SK-N-SH (cell line): Measurements from ENCODE around the gene CTBP2. TPM values are rescaled to one million over a fixed set of nuclear protein-coding genes. Genes with fewer than 3 reads are reported as not detected.

Experiments
- CTCF ChIA-PET: fragments of 300-600, 350-600 bp; formaldehyde crosslinking; extraction: SDS; loops from one replicate; lab custom pipeline; 2021; lab: Yijun Ruan, JAX
- POLR2A ChIA-PET: fragments of 350-600 bp; sonication (Branson Sonifier 250); formaldehyde crosslinking; extraction: SDS; loops from one replicate; lab custom pipeline; 2020; ENCODE audit warnings: antibody characterized with exemption, inconsistent platforms; lab: Yijun Ruan, JAX
- DNase-seq: peaks from one replicate; pipeline ENCODE4 v3.0.0; 2012
- H2AFZ ChIP-seq: fragments of 200-600 bp; sonication (generic); 2 replicates; pipeline ENCODE4 v1.8.1; 2016; ENCODE audit warnings: antibody characterized with exemption, mild to moderate bottlenecking, low read depth
- H3F3A ChIP-seq: fragments of 200-600 bp; sonication (generic); replicated peaks from 2 replicates; pipeline ENCODE3; 2016; ENCODE audit warnings: antibody characterized with exemption, mild to moderate bottlenecking; ENCODE audit not compliant: insufficient read depth
- H3K27ac ChIP-seq, 2 experiments: fragments of 200-500 bp in 1 of 2; fragments of 200-600 bp in 1 of 2; sonication (Bioruptor generic) in 1 of 2; sonication (generic), shearing (Covaris generic) in 1 of 2; 2 replicates each; pipeline versions ENCODE4 v1.5.1 to v1.6.1; 2014 to 2016; ENCODE audit warnings: low read depth in 2 of 2, inconsistent platforms in 1 of 2, low read length in 1 of 2, mild to moderate bottlenecking in 1 of 2, mixed read lengths in 1 of 2
- H3K27me3 ChIP-seq: fragments of 200-600 bp; sonication (generic), shearing (Covaris generic); 2 replicates; pipeline ENCODE4 v1.6.1; 2016; ENCODE audit warnings: mixed run types; ENCODE audit not compliant: insufficient read depth
- H3K36me3 ChIP-seq, 2 experiments: fragments of 200-500 bp in 1 of 2; fragments of 200-600 bp in 1 of 2; sonication (Bioruptor generic) in 1 of 2; sonication (generic) in 1 of 2; replicated peaks in 1 of 2; 2 replicates each; pipeline versions ENCODE3 to v1.5.1; 2014 to 2016; ENCODE audit warnings: low read length in 1 of 2, mild to moderate bottlenecking in 1 of 2; ENCODE audit not compliant: insufficient read depth in 2 of 2, control insufficient read depth in 1 of 2
- H3K4me1 ChIP-seq, 2 experiments: fragments of 200-500 bp in 1 of 2; fragments of 200-600 bp in 1 of 2; sonication (Bioruptor generic) in 1 of 2; sonication (generic), shearing (Covaris generic) in 1 of 2; 2 replicates each; pipeline versions ENCODE4 v1.5.1 to v1.6.1; 2014 to 2016; ENCODE audit warnings: low read depth in 1 of 2, low read length in 1 of 2, mixed run types in 1 of 2; ENCODE audit not compliant: insufficient read depth in 2 of 2, control insufficient read depth in 1 of 2
- H3K4me2 ChIP-seq: fragments of 200-600 bp; sonication (generic), shearing (Covaris generic); 2 replicates; pipeline ENCODE4 v1.6.1; 2017; ENCODE audit warnings: mixed run types
- H3K4me3 ChIP-seq, 2 experiments: fragments of 200-500 bp in 1 of 2; fragments of 200-600 bp in 1 of 2; sonication (Bioruptor generic) in 1 of 2; sonication (generic), shearing (Covaris generic) in 1 of 2; 2 replicates each; pipeline versions ENCODE4 v1.5.1 to v1.8.1; 2014 to 2016; ENCODE audit warnings: low read depth in 2 of 2, inconsistent platforms in 1 of 2, low read length in 1 of 2, mild to moderate bottlenecking in 1 of 2, mixed read lengths in 1 of 2, moderate library complexity in 1 of 2
- H3K79me2 ChIP-seq: fragments of 200-600 bp; sonication (generic); 2 replicates; pipeline ENCODE4 v1.8.1; 2017; ENCODE audit warnings: mild to moderate bottlenecking; ENCODE audit not compliant: insufficient read depth
- H3K9ac ChIP-seq: fragments of 200-600 bp; sonication (generic); 2 replicates; pipeline ENCODE4 v1.6.1; 2017; ENCODE audit warnings: mixed run types
- H3K9me2 ChIP-seq: fragments of 200-600 bp; sonication (generic); 2 replicates; pipeline ENCODE4 v1.6.1; 2017; ENCODE audit warnings: mixed run types
- H3K9me3 ChIP-seq: fragments of 200-600 bp; sonication (generic); 2 replicates; pipeline ENCODE4 v1.6.1; 2017; ENCODE audit warnings: mixed run types, mild to moderate bottlenecking, moderate library complexity
- H4K20me1 ChIP-seq: fragments of 200-600 bp; sonication (generic); 2 replicates; pipeline ENCODE4 v1.6.1; 2017; ENCODE audit warnings: mild to moderate bottlenecking, mixed run types; ENCODE audit not compliant: insufficient read depth
- CHD2 ChIP-seq: fragments of 150-350 bp; IDR thresholded peaks from 2 replicates; pipeline ENCODE4 v1.6.1; 2018; ENCODE audit warnings: low read length; ENCODE audit not compliant: partially characterized antibody
- FOSL2 ChIP-seq: IDR thresholded peaks from 2 replicates; pipeline ENCODE4 v1.4.0; 2012; ENCODE audit warnings: low read depth, mild to moderate bottlenecking, moderate library complexity, borderline replicate concordance
- FOXM1 ChIP-seq: IDR thresholded peaks from 2 replicates; pipeline ENCODE4 v1.4.0; 2012; ENCODE audit warnings: low read depth, mild to moderate bottlenecking
- GATA2 ChIP-seq: sonication (generic); formaldehyde crosslinking; IDR thresholded peaks from 2 replicates; pipeline ENCODE4 v1.5.0; 2020; ENCODE audit warnings: mild to moderate bottlenecking, missing genetic modification reagents
- IRF3 ChIP-seq: fragments of 150-350 bp; IDR thresholded peaks from 2 replicates; pipeline ENCODE4 v1.6.1; 2016; ENCODE audit warnings: mild to moderate bottlenecking, low read depth, low read length
- MEF2A ChIP-seq: IDR thresholded peaks from 2 replicates; pipeline ENCODE4 v1.4.0; 2012; ENCODE audit warnings: low read depth, borderline replicate concordance
- SIN3A ChIP-seq: IDR thresholded peaks from 2 replicates; pipeline ENCODE4 v1.6.1; 2012; ENCODE audit warnings: low read depth, mild to moderate bottlenecking, low read length, moderate library complexity, borderline replicate concordance
- USF2 ChIP-seq: fragments of 150-350 bp; IDR thresholded peaks from 2 replicates; pipeline ENCODE4 v1.6.1; 2017; ENCODE audit warnings: antibody characterized with exemption, low read length, low read depth, borderline replicate concordance
- WGBS: methylation state at CpG from one replicate; pipeline ENCODE4 v1.1.6; 2017; ENCODE audit warnings: low lambda C conversion rate; 5-methylcytosine and 5-hydroxymethylcytosine counted together
- polyA plus RNA-seq, 3 experiments: library from polyadenylated mRNA; depleted of rRNA; stranded (reverse); fragments of >200 nt; gene quantifications; 2 replicates each; pipeline ENCODE4 v1.2.3, GENCODE V29; 2012
- TF ChIP-seq, protein P1 (sequence below): fragments of 200-600 bp; sonication (generic); IDR thresholded peaks from 2 replicates; pipeline ENCODE4 v1.6.1; 2017; ENCODE audit warnings: antibody characterized with exemption, mild to moderate bottlenecking, moderate library complexity

CTBP2 gene
- polyA plus RNA-seq, 1 of the 3 experiments (the other 2 are of a cell fraction): 69.7 TPM

DNA sequence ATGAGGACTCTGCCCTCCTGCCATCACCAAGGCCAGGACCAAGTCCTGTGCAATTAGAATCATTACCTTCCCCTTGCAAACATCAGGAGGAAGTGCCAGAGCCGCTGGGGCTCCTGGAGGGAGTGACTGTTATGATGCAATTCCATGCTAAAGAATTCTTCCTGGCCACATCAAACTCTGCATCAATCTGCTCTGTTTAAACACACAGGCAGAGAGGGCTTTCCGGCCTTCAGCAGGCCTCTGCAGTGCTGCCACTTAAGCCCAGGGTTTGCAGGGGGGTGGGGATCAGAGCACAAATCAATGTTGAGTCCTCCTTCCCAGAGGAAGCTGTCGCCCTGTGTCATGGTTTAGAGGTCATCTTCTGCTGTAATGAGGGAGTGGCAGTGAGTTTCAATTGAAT lies 58.1 kb downstream of the CTBP2 start:
- H3K36me3 ChIP-seq: peaks cover 1 to 29% of the 10 kb centered on the region in 2 experiments
- no peak overlapping the region for H3K4me2 ChIP-seq
- H3F3A ChIP-seq: no peaks in the 10 kb centered on the region
- H3K27me3 ChIP-seq: no peaks in the 10 kb centered on the region
- peaks cover 98% of the 10 kb centered on the region for H3K79me2 ChIP-seq
- no peak overlapping the region for H3K4me3 ChIP-seq
- H3K9me3 ChIP-seq: no peaks in the 10 kb centered on the region
- no peak overlapping the region; a peak in 1 of 4 replicates for H3K27ac ChIP-seq
- WGBS: 83% methylated on average over 3 of the region's 3 CpGs
- no peak for DNase-seq
- no peak overlapping the region for H2AFZ ChIP-seq
- H3K9me2 ChIP-seq: no peaks in the 10 kb centered on the region
- no peak overlapping the region for H3K9ac ChIP-seq
- H4K20me1 ChIP-seq: peaks cover 95% of the 10 kb centered on the region
- ChIA-PET POLR2A (no interaction called here), CTCF (interaction anchor here (1.0 kb wide), 1 partner anchor 41 kb away, joined by 4 read pairs; no protein-coding TSS in a partner anchor)
- TF ChIP-seq, protein P1, sequence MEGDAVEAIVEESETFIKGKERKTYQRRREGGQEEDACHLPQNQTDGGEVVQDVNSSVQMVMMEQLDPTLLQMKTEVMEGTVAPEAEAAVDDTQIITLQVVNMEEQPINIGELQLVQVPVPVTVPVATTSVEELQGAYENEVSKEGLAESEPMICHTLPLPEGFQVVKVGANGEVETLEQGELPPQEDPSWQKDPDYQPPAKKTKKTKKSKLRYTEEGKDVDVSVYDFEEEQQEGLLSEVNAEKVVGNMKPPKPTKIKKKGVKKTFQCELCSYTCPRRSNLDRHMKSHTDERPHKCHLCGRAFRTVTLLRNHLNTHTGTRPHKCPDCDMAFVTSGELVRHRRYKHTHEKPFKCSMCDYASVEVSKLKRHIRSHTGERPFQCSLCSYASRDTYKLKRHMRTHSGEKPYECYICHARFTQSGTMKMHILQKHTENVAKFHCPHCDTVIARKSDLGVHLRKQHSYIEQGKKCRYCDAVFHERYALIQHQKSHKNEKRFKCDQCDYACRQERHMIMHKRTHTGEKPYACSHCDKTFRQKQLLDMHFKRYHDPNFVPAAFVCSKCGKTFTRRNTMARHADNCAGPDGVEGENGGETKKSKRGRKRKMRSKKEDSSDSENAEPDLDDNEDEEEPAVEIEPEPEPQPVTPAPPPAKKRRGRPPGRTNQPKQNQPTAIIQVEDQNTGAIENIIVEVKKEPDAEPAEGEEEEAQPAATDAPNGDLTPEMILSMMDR: no peak
- TF ChIP-seq IRF3 (no peak), MEF2A (no peak), SIN3A (no peak), FOSL2 (no peak), USF2 (no peak), FOXM1 (no peak), CHD2 (no peak)
- peaks cover 0 to 26% of the 10 kb centered on the region in 2 experiments; a peak in 1 of 4 replicates for H3K4me1 ChIP-seq

- H3K4me2 ChIP-seq: no peak overlapping the region
- 89% methylated on average over 9 of the region's 9 CpGs for WGBS
- H3K27me3 ChIP-seq: no peaks in the 10 kb centered on the region
- no peak overlapping the region for H2AFZ ChIP-seq
- H3K9me2 ChIP-seq: no peaks in the 10 kb centered on the region
- H3F3A ChIP-seq: no peaks in the 10 kb centered on the region
- H3K27ac ChIP-seq: no peak overlapping the region
- DNase-seq: no peak
- peaks cover 0 to 21% of the 10 kb centered on the region in 2 experiments; a peak in 1 of 4 replicates for H3K4me1 ChIP-seq
- POLR2A ChIA-PET: no interaction called here
- peaks cover 94% of the 10 kb centered on the region for H4K20me1 ChIP-seq
- TF ChIP-seq CHD2 (no peak), GATA2 (CRISPR knock-in tag) (no peak)
- TF ChIP-seq, all 33 proteins: peak for 0
- Histone ChIP-seq H3K9me3 (no peaks in the 10 kb centered on the region), H3K4me3 (no peak overlapping the region), H3K9ac (no peak overlapping the region), H3K36me3 (peaks cover 0 to 22% of the 10 kb centered on the region in 2 experiments), H3K79me2 (peaks cover 97% of the 10 kb centered on the region)
- CTCF ChIA-PET: interaction anchor here (0.6 kb wide), 1 partner anchor 47 kb away, joined by 3 read pairs; no protein-coding TSS in a partner anchor
These were observed 58.8 kb downstream of the CTBP2 start for GRCh38 chr10:125101581-125101980.
